ENCODE measurements around the gene HNRNPK.
"Not testable (repeated sequence)": the region's sequence is repeated elsewhere in the genome, so short reads cannot be mapped to it uniquely, and the experiment has no call there.

Gene HNRNPK

DNA sequence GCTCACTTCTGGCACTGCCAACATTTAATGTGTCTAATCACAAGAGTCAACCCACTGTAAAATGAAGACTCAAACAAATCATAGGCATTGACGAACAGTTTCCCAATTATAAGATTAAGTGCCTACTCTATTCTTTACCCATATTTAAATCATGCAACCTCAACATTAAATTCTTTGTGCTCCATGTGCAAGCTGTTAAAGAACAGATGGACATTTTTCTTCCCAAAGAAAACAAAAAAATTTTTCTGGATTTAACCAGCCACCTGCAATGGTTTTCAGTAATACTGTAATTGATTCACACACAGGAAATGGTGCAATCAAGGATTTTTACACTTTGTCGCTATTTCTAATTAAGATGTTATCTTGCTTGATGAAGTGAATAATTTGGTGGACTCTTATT lies 3.6 kb downstream of the HNRNPK start:
- DNase-seq (ENCODE audit: low spot score), result no peak

DNA sequence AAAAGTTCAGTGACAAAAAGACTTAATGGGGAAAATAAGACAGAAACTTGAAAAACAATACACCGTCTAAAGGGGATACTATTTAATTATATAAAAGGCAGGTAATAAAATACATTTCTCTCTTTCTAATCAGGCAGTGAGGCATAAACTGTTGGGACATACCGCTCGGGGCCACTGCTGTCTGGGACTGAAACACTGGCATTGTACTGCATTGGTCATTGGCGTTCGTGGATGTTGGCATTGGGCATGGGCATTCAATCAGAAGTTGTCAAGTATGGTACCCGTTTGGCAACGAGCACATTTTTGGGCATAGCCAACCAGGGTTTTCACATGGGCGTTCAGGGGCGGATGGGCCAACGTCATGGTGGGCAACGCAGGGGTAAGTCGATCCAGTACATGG lies 4.7 kb downstream of the HNRNPK start:
- DNase-seq (ENCODE audit: low spot score), result no peak

DNA sequence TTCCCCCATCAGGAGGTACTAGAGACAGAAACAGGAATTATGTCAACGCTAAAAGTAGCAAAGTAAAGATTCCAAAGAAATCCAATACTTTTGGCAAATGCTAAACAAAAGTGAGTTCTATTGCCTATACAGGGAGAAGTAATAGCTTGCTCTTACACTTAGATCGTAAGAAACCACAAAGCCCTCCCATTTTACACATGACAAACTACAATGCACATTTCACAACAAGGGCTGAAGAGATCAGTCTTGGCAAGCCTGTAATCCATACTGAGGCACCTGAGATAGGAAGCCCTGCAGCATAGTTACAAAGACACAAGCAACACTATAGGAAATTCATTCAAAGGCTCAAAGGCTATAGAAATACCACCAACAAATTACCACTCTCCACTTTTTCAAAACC lies 7.7 kb downstream of the HNRNPK start:
- no peak for DNase-seq (ENCODE audit: low spot score)

DNA sequence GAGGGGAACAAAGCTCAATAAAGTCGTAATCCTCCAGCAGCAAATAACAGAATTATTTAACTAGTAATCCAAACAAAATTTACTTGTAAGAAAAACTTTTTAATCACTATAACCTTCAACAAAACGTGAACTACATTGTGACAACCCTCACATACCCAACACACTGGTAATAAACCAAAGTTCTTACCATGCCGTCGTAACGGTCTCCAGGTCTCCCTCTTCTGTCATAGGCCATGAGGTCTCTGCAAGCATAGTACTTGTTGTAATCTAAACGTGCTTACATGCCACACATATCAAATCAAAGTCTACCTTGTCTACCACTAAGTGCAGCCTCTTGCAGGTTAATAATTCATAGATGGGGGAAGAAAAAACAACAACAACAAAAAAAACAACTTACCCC lies 8.5 kb downstream of the HNRNPK start:
- no peak for DNase-seq (ENCODE audit: low spot score)

DNA sequence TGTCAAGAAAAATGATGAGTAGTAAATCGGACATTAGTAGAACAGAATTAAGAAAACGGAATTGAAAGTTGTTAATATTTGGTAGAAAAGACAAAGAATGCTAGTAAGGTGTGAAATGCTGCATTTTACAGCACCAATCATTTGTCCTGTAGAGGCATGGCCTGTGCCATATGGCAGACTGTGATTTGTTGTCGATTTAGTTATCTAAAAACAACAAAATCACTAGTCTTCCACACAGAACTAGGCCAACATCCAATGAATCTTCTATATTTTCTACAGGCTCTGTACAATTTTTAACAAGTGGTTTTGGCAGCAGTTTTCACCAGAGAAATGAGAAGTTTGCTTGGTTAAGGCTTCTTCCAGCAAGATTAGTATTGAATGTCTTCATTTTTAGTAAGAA lies 10.4 kb downstream of the HNRNPK start:
- DNase-seq (ENCODE audit: low spot score), result no peak

DNA sequence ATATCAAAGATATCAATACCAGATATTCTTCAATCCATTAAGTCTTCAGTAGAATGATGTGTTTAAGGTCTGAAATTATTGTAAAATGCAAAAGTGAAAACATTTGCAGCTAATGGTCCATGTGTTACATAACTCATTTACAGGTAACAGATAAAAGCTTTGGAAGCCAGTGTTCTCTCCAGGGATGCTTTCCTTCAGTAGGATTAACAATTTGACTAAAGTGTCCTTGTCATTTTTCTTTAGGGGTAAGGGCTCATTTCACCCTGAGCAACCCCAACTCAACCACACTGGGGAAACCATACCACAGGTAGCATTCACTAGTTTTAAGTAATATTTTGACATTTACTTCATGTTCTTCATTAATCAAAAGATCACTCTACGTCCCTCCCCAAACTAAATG lies 12.9 kb downstream of the HNRNPK start:
- no peak for DNase-seq (ENCODE audit: low spot score)

DNA sequence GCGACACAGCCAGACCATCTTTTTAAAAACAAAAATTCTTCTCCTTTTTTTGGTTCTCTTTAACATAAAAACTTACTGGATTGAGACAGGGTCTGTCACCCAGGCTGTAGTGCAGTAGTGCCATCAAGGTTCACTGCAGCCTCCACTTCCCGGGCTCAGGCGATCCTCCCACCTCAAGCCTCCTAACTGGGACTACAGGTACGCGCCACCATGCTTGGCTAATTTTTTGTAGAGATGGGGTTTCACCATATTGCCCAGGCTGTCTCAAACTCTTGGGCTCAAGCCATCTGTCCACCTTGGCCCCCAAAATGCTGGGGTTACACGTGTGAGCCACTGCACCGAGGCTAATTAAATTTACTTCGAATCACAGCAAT lies 13.8 kb downstream of the HNRNPK start:
- DNase-seq (ENCODE audit: low spot score), result no peak

GRCh38 chr9:83965350-83966208 lies 14.4 kb downstream of the HNRNPK start:
- no peak for DNase-seq (ENCODE audit: low spot score)

GRCh38 chr9:83964973-83965349 lies 15.1 kb downstream of the HNRNPK start:
- no peak for DNase-seq (ENCODE audit: low spot score)

DNA sequence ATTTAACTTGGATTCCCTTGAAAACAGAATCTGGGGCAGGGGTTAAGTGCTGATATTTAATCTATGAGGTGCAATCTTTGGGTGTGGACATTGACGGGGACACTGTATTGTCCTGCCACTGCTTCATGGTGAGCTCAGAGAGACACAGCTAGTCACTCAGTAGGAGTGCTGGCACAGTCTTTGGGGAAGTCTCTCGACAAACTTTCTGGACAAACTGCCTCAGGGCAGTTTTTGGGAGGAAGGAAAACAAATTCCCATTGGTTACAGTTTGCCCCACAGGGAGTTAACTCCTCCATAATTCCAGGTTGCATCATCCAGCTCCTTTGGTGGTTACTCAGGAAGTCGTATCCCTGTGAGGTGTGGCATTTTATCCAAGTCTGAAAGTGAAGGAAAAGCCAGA lies 17.9 kb downstream of the HNRNPK start:
- peak; percentile 68 for DNase-seq (ENCODE audit: low spot score)

GRCh38 chr9:83960991-83961390 lies 19.0 kb downstream of the HNRNPK start:
- DNase-seq (ENCODE audit: low spot score), result no peak

GRCh38 chr9:83959061-83959460 lies 21.0 kb downstream of the HNRNPK start:
- DNase-seq (ENCODE audit: low spot score), result no peak

DNA sequence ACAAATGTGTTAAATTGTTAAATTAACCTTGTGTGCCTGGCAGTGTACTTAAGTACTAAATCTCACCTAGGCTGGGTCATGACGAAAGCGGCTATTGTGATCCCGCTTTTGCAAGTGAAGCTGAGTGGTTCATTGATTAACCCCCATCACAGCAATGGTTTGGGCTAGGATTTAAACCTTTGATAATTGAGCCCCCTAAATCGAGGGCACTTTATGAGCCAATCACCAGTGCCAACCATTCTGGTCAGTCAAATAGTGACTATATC lies 22.8 kb downstream of the HNRNPK start:
- no peak for DNase-seq (ENCODE audit: low spot score)

DNA sequence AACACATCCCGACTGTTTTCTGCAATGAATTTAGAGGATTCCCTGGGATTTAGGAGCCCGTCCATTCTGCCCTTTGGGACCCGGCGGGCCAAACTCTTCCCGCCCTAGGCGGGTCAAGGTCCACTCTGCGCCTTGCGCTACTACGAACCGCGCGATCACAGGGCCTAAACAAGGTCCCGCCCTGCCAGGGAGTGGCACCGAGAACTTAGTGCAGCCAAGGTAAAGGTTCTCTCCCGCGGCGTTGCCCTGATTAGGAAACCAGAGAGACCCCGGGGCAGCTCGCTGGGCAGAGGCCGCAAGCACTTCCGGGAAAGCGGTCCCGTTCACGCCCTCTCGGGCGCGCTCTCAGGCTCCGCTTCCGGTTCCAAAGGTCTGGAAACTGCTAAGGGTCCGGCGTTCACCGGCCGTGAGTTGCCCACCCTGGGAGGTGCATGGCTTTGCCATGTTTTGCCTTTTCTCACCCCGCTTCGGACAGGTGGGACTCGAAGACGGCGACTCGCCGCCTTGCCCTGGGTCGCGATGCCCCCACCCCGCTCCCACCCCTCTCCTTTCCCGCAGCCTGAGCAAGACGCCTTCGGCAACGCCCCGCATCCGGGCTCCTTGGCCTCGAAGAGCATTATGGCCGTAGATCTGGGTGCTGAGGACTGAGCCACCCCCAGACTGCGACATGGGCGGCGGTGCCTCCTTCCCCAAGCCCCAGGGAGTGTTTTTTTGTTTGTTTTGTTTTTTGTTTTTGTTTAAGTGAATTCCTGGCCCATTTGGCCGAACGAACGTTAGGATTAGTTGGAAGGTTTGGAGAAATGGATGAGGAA lies 23.4 kb downstream of the HNRNPK start:
- peak; percentile 84 for DNase-seq (ENCODE audit: low spot score)

DNA sequence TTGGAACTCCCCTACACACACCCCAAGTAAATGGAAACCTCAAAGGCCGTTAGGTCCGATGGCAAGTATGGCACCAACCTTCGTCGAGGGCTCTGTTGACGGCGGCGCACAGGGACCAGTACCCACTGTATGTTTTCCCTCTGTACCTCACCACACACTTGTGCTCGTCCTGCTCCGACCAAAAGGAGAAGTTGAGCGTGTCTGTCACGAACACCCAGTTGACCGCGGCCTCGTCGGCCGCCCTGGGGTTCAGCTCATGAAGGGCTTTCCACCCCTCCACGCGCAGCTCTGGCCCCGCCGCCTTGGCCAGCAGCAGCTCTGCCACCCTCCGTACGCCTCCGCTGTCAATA lies 24.0 kb downstream of the HNRNPK start:
- no peak for DNase-seq (ENCODE audit: low spot score)

GRCh38 chr9:83948096-83948495 lies 31.9 kb downstream of the HNRNPK start:
- not testable (repeated sequence) for DNase-seq (ENCODE audit: low spot score)

DNA sequence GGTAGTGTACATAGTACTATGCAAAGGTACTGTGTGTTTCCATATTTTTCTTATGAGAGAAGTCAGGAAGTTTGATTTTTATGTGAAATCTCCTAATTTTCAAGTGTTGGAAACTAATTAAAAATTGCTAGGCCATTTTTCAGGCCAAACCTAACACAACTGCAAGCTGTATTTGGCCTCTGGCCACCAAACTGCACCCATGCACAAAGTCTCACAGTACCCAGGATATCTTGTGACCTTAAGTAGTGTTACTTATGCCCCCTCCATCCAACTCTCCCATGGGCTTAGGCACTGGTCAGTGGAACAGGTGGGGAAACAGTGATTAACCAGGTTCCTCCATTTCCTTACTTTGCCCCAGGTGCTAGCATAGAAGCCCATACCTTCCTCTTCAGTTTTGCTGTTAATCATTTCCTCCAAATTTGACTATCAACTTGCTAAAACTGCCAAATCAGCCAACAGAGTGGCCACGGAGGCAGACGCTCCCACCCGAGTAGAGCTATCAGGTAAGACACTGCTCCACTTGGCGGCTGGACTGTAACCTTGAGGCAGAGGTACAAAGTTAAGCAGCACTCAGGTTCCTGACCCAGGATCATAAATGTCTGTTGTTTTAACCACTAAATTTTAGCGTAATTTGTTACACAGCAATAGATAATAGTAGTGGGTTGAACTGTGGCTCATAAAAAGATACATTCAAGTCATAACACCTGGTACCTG lies 39.3 kb downstream of the HNRNPK start:
- DNase-seq (ENCODE audit: low spot score), result no peak

DNA sequence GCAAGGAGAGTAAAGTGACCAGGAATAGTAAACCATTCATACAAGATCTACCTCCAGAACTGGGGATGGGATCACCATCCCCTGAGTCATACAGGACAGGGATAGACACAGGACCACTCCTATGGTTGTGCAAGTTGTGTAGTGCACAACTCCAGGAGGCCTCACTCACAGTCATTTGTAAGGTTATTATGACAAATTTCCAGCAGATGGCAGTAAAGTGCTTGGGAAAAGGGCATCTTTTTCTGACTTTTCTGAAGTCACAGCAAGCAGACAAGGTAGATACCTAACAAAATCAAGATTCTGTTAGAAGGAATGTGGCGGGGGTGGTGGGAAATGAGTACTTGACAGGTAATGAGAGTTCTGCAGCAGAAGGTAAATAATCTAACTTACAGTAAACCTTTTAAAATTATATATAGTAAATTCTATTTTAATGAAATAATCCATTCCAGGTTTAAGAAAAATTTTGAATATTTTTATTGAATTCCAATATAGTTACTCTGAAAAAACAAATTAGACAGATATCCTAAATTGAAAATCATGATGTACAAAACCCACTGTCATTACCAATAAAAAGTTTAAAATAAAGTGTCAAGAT lies 42.1 kb downstream of the HNRNPK start:
- peak; percentile 70 for DNase-seq (ENCODE audit: low spot score)

DNA sequence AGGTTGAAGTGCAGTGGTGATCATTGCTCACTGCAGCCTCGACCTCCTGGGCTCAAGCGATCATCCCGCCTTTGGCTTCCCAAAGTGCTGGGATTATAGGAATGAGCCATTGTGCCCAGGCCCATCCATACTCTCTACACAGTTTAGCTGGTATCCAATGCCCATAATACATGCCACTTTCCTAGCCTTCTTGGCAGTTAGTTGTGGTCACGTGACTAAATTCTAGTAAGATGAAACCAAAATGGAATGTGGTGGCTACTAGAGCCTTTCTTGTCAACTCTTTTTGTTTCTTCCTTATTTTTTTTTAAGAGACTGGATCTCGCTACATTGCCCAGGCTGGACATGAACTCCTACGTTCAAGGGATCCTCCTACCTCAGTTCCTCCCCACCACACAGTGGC lies 43.5 kb downstream of the HNRNPK start:
- no peak for DNase-seq (ENCODE audit: low spot score)

- peak; percentile 23 for DNase-seq (ENCODE audit: low spot score)
Measured at GRCh38 chr9:83935276-83935935, 44.6 kb downstream of the HNRNPK start.

GRCh38 chr9:83934569-83935275 lies 45.3 kb downstream of the HNRNPK start:
- DNase-seq (ENCODE audit: low spot score), result peak; percentile 33

- no peak for DNase-seq (ENCODE audit: low spot score)
Measured at GRCh38 chr9:83933790-83934189, 46.2 kb downstream of the HNRNPK start.
